GM12873 (cell line): ENCODE measurements around the gene SLC39A7.

Experiments
- CTCF ChIP-seq: IDR thresholded peaks from 2 replicates; pipeline ENCODE4 v1.5.1; 2012; ENCODE audit warnings: low read depth, mild to moderate bottlenecking, moderate library complexity, low read length, control low read depth; ENCODE audit not compliant: insufficient read depth; ENCODE audit errors: missing control alignments

SLC39A7 gene

GRCh38 chr6:33167374-33168283, 33.0 kb upstream of the SLC39A7 start:
- TF ChIP-seq CTCF = no peak

- TF ChIP-seq CTCF = no peak
Measured at GRCh38 chr6:33168284-33168601, 32.4 kb upstream of the SLC39A7 start.

- no peak for TF ChIP-seq CTCF
Measured at GRCh38 chr6:33168639-33169038, 32.0 kb upstream of the SLC39A7 start.

- no peak for TF ChIP-seq CTCF
Measured at GRCh38 chr6:33169291-33170175, 31.1 kb upstream of the SLC39A7 start.

GRCh38 chr6:33170176-33171015, 30.3 kb upstream of the SLC39A7 start:
- TF ChIP-seq CTCF = no peak

- TF ChIP-seq CTCF = no peak
Measured at GRCh38 chr6:33171016-33171879, 29.4 kb upstream of the SLC39A7 start.
